ACC112 (cell line): ENCODE data around the gene LHFPL3.
"Not testable (repeated sequence)": the region's sequence is repeated elsewhere in the genome, so short reads cannot be mapped to it uniquely, and the experiment has no call there.

Source experiments
- H2AFZ ChIP-seq: fragments of 200-600 bp; sonication (generic); one replicate; pipeline ENCODE4 v1.6.0; 2017; ENCODE audit warnings: antibody characterized with exemption, low read length; ENCODE audit not compliant: unreplicated experiment
- H3K27ac ChIP-seq: fragments of 200-600 bp; sonication (generic); 2 replicates; pipeline ENCODE4 v1.5.1; 2014; ENCODE audit warnings: low read depth, mild to moderate bottlenecking, antibody characterized with exemption, low read length, moderate library complexity
- H3K27me3 ChIP-seq: fragments of 200-600 bp; sonication (generic); 2 replicates; pipeline ENCODE4 v1.6.1; 2014; ENCODE audit warnings: mild to moderate bottlenecking, antibody characterized with exemption, low read length, moderate library complexity, mixed read lengths; ENCODE audit not compliant: insufficient read depth
- H3K36me3 ChIP-seq: fragments of 200-600 bp; sonication (generic); 2 replicates; pipeline ENCODE4 v1.6.1; 2016; ENCODE audit warnings: mild to moderate bottlenecking, antibody characterized with exemption, low read length, moderate library complexity, mixed read lengths; ENCODE audit not compliant: insufficient read depth
- H3K4me1 ChIP-seq: fragments of 200-600 bp; sonication (generic); one replicate; pipeline ENCODE4 v1.6.1; 2016; ENCODE audit warnings: low read length, mixed read lengths; ENCODE audit not compliant: insufficient read depth, unreplicated experiment, control insufficient read depth
- H3K4me3 ChIP-seq: fragments of 200-600 bp; sonication (generic); 2 replicates; pipeline ENCODE4 v1.5.1; 2014; ENCODE audit warnings: mild to moderate bottlenecking, low read depth, low read length
- H3K79me2 ChIP-seq: fragments of 200-600 bp; sonication (generic); one replicate; pipeline ENCODE4 v1.6.0; 2016; ENCODE audit warnings: low read length; ENCODE audit not compliant: control insufficient read depth, unreplicated experiment, insufficient read depth

The LHFPL3 gene

GRCh38 chr7:104328296-104328969 lies at the start of gene LHFPL3:
Gene LHFPL3, plus strand, starts transcription at chr7:104328603.
- Histone ChIP-seq H2AFZ (peak within 1 kb of the TSS; percentile 17), H3K79me2 (no peaks in the 10 kb centered on the region), H3K4me3 (peak within 1 kb of the TSS; percentile 60), H3K27ac (no peak within 1 kb of the TSS), H3K27me3 (peaks cover 74% of the 10 kb centered on the region), H3K36me3 (no peaks in the 10 kb centered on the region), H3K4me1 (no peaks in the 10 kb centered on the region)

GRCh38 chr7:104281685-104282084 lies 46.7 kb upstream of the LHFPL3 start:
- H3K27ac ChIP-seq, H2AFZ ChIP-seq, H3K79me2 ChIP-seq, H3K4me1 ChIP-seq, H3K4me3 ChIP-seq, H3K36me3 ChIP-seq: not testable (repeated sequence)
- H3K27me3 ChIP-seq, result peaks cover 19% of the 10 kb centered on the region; the same call in 1 of the 2 replicates

- H3K4me1 ChIP-seq, result no peaks in the 10 kb centered on the region
- peaks cover 52% of the 10 kb centered on the region for H3K27me3 ChIP-seq
- H3K36me3 ChIP-seq, result no peaks in the 10 kb centered on the region
- no peaks in the 10 kb centered on the region for H3K79me2 ChIP-seq
- no peak overlapping the region for H3K4me3 ChIP-seq
- no peak overlapping the region for H3K27ac ChIP-seq
- H2AFZ ChIP-seq, result no peak overlapping the region
These were observed 41.6 kb upstream of the LHFPL3 start for GRCh38 chr7:104286839-104287238.

GRCh38 chr7:104288137-104288536 lies 40.3 kb upstream of the LHFPL3 start:
- H2AFZ ChIP-seq, result no peak overlapping the region
- no peaks in the 10 kb centered on the region for H3K79me2 ChIP-seq
- no peak overlapping the region for H3K27ac ChIP-seq
- no peaks in the 10 kb centered on the region for H3K36me3 ChIP-seq
- H3K27me3 ChIP-seq, result peaks cover 62% of the 10 kb centered on the region
- no peaks in the 10 kb centered on the region for H3K4me1 ChIP-seq
- no peak overlapping the region for H3K4me3 ChIP-seq

- Histone ChIP-seq H3K27ac (no peak overlapping the region), H3K4me1 (no peaks in the 10 kb centered on the region), H3K79me2 (no peaks in the 10 kb centered on the region), H3K4me3 (no peak overlapping the region), H2AFZ (no peak overlapping the region), H3K36me3 (no peaks in the 10 kb centered on the region), H3K27me3 (peaks cover 38% of the 10 kb centered on the region)
These were observed 34.1 kb upstream of the LHFPL3 start for GRCh38 chr7:104294291-104294690.

- no peaks in the 10 kb centered on the region for H3K36me3 ChIP-seq
- H3K79me2 ChIP-seq, result no peaks in the 10 kb centered on the region
- H3K4me1 ChIP-seq, result no peaks in the 10 kb centered on the region
- H3K4me3 ChIP-seq, result no peak overlapping the region
- no peak overlapping the region for H2AFZ ChIP-seq
- H3K27me3 ChIP-seq, result peaks cover 23% of the 10 kb centered on the region
- H3K27ac ChIP-seq, result no peak overlapping the region
These were observed 32.1 kb upstream of the LHFPL3 start for GRCh38 chr7:104296266-104296665.

- Histone ChIP-seq H3K4me1 (no peaks in the 10 kb centered on the region), H2AFZ (no peak overlapping the region), H3K79me2 (no peaks in the 10 kb centered on the region)
These were observed 31.5 kb upstream of the LHFPL3 start for GRCh38 chr7:104296900-104297299.

GRCh38 chr7:104299323-104299722 lies 29.1 kb upstream of the LHFPL3 start:
- H3K27me3 ChIP-seq, result peaks cover 3% of the 10 kb centered on the region; the same call in 1 of the 2 replicates
- H3K4me1 ChIP-seq, result no peaks in the 10 kb centered on the region
- no peak overlapping the region for H2AFZ ChIP-seq
- no peak overlapping the region for H3K4me3 ChIP-seq
- no peak overlapping the region for H3K27ac ChIP-seq
- no peaks in the 10 kb centered on the region for H3K36me3 ChIP-seq
- no peaks in the 10 kb centered on the region for H3K79me2 ChIP-seq

More at GRCh38 chr7:104296900-104297299, 31.5 kb upstream of the LHFPL3 start:
- Histone ChIP-seq H3K27ac (no peak overlapping the region), H3K36me3 (no peaks in the 10 kb centered on the region), H3K4me3 (no peak overlapping the region), H3K27me3 (peaks cover 20% of the 10 kb centered on the region)

- Histone ChIP-seq H3K4me3 (no peak overlapping the region), H3K79me2 (no peaks in the 10 kb centered on the region), H2AFZ (no peak overlapping the region), H3K27me3 (peaks cover 3% of the 10 kb centered on the region; the same call in 1 of the 2 replicates), H3K27ac (no peak overlapping the region), H3K4me1 (no peaks in the 10 kb centered on the region), H3K36me3 (no peaks in the 10 kb centered on the region)
These were observed 28.6 kb upstream of the LHFPL3 start for GRCh38 chr7:104299777-104300176.

- Histone ChIP-seq H3K27ac (no peak overlapping the region), H3K4me1 (no peaks in the 10 kb centered on the region), H3K27me3 (0 out of 2 replicates have a peak, but pooled peaks cover under 1% of the 10 kb centered on the region), H3K36me3 (no peaks in the 10 kb centered on the region), H3K4me3 (no peak overlapping the region), H2AFZ (no peak overlapping the region), H3K79me2 (no peaks in the 10 kb centered on the region)
These were observed 21.6 kb upstream of the LHFPL3 start for GRCh38 chr7:104306793-104307192.

- H2AFZ ChIP-seq, result no peak overlapping the region
These were observed 10.3 kb upstream of the LHFPL3 start for GRCh38 chr7:104317948-104318629.

More at GRCh38 chr7:104317948-104318629, 10.3 kb upstream of the LHFPL3 start:
- H3K4me3 ChIP-seq, result no peak overlapping the region
- no peaks in the 10 kb centered on the region for H3K36me3 ChIP-seq
- no peaks in the 10 kb centered on the region for H3K4me1 ChIP-seq
- H3K27ac ChIP-seq, result no peak overlapping the region
- peaks cover 4% of the 10 kb centered on the region; the same call in 1 of the 2 replicates for H3K27me3 ChIP-seq
- H3K79me2 ChIP-seq, result no peaks in the 10 kb centered on the region
